ENCODE measurements around the gene STARD10.

DNA sequence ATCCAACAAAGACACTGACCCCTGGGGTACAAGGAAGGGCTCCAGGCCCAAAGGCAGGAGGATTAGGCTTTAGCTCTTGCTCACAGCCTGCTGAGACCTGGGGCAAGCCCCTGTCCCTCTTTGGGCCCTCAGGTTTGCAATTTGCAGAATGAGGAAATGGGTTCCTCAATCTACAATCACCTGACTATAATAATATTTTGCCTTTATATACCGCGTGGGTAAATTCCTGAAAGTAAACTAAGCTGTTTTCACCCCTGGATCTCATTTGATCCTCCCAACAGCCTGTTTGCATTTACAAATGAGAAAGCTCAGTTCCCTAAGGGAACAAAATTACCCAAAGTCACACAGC lies 797 bp downstream of the STARD10 start:
- TF ChIP-seq PHF8 (IDR thresholded peaks at IDR 0.05; ENCODE audit: borderline replicate concordance, low read length) (no peak), MTF1 (CRISPR knock-in tag; IDR thresholded peaks at IDR 0.05; ENCODE audit: borderline replicate concordance) (no peak), POLR2AphosphoS5 (IDR thresholded peaks at IDR 0.05; ENCODE audit: control insufficient read depth, insufficient read depth, low read depth, low read length) (no peak), RAD21 (CRISPR knock-in tag; conservative IDR thresholded peaks at IDR 0.05 in 1 of 2, IDR thresholded peaks at IDR 0.05 in 1 of 2) (no peak)
- TF ChIP-seq, protein P1, sequence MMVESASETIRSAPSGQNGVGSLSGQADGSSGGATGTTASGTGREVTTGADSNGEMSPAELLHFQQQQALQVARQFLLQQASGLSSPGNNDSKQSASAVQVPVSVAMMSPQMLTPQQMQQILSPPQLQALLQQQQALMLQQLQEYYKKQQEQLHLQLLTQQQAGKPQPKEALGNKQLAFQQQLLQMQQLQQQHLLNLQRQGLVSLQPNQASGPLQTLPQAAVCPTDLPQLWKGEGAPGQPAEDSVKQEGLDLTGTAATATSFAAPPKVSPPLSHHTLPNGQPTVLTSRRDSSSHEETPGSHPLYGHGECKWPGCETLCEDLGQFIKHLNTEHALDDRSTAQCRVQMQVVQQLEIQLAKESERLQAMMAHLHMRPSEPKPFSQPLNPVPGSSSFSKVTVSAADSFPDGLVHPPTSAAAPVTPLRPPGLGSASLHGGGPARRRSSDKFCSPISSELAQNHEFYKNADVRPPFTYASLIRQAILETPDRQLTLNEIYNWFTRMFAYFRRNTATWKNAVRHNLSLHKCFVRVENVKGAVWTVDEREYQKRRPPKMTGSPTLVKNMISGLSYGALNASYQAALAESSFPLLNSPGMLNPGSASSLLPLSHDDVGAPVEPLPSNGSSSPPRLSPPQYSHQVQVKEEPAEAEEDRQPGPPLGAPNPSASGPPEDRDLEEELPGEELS (CRISPR knock-in tag; IDR thresholded peaks at IDR 0.05; ENCODE audit: borderline replicate concordance) = no peak
- TF ChIP-seq, protein P2, sequence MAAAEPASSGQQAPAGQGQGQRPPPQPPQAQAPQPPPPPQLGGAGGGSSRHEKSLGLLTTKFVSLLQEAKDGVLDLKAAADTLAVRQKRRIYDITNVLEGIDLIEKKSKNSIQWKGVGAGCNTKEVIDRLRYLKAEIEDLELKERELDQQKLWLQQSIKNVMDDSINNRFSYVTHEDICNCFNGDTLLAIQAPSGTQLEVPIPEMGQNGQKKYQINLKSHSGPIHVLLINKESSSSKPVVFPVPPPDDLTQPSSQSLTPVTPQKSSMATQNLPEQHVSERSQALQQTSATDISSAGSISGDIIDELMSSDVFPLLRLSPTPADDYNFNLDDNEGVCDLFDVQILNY (CRISPR knock-in tag; IDR thresholded peaks at IDR 0.05) = no peak
- TF ChIP-seq, protein P3, sequence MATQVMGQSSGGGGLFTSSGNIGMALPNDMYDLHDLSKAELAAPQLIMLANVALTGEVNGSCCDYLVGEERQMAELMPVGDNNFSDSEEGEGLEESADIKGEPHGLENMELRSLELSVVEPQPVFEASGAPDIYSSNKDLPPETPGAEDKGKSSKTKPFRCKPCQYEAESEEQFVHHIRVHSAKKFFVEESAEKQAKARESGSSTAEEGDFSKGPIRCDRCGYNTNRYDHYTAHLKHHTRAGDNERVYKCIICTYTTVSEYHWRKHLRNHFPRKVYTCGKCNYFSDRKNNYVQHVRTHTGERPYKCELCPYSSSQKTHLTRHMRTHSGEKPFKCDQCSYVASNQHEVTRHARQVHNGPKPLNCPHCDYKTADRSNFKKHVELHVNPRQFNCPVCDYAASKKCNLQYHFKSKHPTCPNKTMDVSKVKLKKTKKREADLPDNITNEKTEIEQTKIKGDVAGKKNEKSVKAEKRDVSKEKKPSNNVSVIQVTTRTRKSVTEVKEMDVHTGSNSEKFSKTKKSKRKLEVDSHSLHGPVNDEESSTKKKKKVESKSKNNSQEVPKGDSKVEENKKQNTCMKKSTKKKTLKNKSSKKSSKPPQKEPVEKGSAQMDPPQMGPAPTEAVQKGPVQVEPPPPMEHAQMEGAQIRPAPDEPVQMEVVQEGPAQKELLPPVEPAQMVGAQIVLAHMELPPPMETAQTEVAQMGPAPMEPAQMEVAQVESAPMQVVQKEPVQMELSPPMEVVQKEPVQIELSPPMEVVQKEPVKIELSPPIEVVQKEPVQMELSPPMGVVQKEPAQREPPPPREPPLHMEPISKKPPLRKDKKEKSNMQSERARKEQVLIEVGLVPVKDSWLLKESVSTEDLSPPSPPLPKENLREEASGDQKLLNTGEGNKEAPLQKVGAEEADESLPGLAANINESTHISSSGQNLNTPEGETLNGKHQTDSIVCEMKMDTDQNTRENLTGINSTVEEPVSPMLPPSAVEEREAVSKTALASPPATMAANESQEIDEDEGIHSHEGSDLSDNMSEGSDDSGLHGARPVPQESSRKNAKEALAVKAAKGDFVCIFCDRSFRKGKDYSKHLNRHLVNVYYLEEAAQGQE (IDR thresholded peaks at IDR 0.05; ENCODE audit: borderline replicate concordance) = no peak
- TF ChIP-seq, protein P3 (CRISPR knock-in tag; IDR thresholded peaks at IDR 0.05; ENCODE audit: low read depth) = no peak

All from K562 (cell line).